ENCODE data around the gene CLEC1A.

DNA sequence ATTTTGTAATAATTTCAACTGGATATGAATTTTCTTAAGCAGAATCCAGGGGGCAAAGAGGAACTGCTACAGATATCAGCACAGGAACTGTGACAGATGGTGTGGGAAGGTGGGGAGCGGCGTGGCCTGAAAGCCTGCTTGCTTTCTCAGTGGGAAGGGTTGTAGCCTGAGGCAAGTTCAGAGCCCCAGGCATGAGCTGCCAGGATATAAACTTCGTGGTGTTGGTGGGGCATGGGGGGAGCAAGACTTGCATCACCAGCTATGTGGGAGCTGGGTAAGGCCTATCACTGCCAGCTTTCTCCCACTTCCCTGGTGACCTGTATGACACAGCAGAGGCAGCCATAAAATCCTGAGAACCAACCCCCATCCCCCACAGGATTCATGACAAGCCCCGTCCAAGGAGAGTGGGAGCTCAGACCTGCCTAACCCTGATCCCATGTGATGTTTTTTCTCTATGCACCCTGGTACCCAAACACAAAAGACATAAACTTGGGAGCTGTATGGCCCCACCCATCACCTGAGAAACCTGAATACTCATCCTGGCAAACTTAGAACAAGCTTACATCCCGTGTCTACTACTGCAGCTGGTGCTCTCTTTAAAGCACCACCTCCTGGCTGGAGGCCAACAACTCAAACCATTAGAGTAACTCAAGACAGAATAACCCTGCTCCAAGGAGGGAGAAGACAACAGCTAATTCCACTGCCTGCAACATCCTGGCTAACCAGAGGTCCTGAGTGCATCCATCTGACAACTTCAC lies 16.5 kb downstream of the CLEC1A start:
- TF ChIP-seq SUZ12 (IDR thresholded peaks at IDR 0.05; ENCODE audit: extremely low read depth, insufficient read depth, insufficient read length) = no peak
- TF ChIP-seq ZNF274 (IDR thresholded peaks at IDR 0.05; ENCODE audit: low read depth, low read length) = no peak
- TF ChIP-seq YY1 (IDR thresholded peaks at IDR 0.05; ENCODE audit: insufficient read depth, insufficient read length) = no peak
